PFSK-1 (cell line): ENCODE data around the gene GGN.

Source experiments
- FOXP2 ChIP-seq: optimal IDR thresholded peaks from 2 replicates; pipeline ENCODE3; 2011; ENCODE audit warnings: borderline replicate concordance, control low read depth, inconsistent platforms; ENCODE audit not compliant: insufficient read depth; ENCODE audit errors: extremely low read length, extremely low read depth
- POLR2AphosphoS5 ChIP-seq: IDR thresholded peaks from 2 replicates; pipeline ENCODE4 v1.6.1; 2012; ENCODE audit warnings: low read depth, mild to moderate bottlenecking, control low read depth, low read length, moderate library complexity
- REST ChIP-seq, 2 experiments: IDR thresholded peaks; 2 replicates each; pipeline versions ENCODE4 v1.6.1 to v1.8.0; 2011 to 2012; ENCODE audit warnings: low read depth in 2 of 2, low read length in 2 of 2, control low read depth in 1 of 2, inconsistent platforms in 1 of 2, mild to moderate bottlenecking in 1 of 2, moderate library complexity in 1 of 2; ENCODE audit not compliant: insufficient read depth in 1 of 2
- SIN3A ChIP-seq: IDR thresholded peaks from 2 replicates; pipeline ENCODE4 v1.6.1; 2012; ENCODE audit warnings: mild to moderate bottlenecking, low read length, moderate library complexity, borderline replicate concordance; ENCODE audit not compliant: insufficient read depth
- TAF1 ChIP-seq: IDR thresholded peaks from 2 replicates; pipeline ENCODE4 v1.6.1; 2012; ENCODE audit warnings: low read length, control low read depth, borderline replicate concordance; ENCODE audit not compliant: insufficient read depth

The GGN gene

GRCh38 chr19:38383184-38383583 is 4.7 kb downstream of the GGN start:
- no peak for TF ChIP-seq POLR2AphosphoS5

- TF ChIP-seq REST (IDR thresholded peaks at IDR 0.05; ENCODE audit: insufficient read depth in 1 of 2, low read depth in 2 of 2, low read length in 2 of 2) (no peak), POLR2AphosphoS5 (no peak), TAF1 (no peak), FOXP2 (no peak), SIN3A (no peak)
These were observed 6.7 kb downstream of the GGN start for GRCh38 chr19:38381138-38381537.

GRCh38 chr19:38378866-38379265 is 9.0 kb downstream of the GGN start:
- TF ChIP-seq TAF1: no peak
- no peak for TF ChIP-seq FOXP2
- TF ChIP-seq POLR2AphosphoS5: no peak
- no peak for TF ChIP-seq SIN3A

- no peak for TF ChIP-seq SIN3A
- TF ChIP-seq POLR2AphosphoS5: no peak
- no peak for TF ChIP-seq FOXP2
- TF ChIP-seq TAF1: no peak
- TF ChIP-seq REST (IDR thresholded peaks at IDR 0.05; ENCODE audit: insufficient read depth in 1 of 2, low read depth in 2 of 2, low read length in 2 of 2): no peak
These were observed 10.8 kb downstream of the GGN start for GRCh38 chr19:38377052-38377451.

- no peak for TF ChIP-seq SIN3A
- no peak for TF ChIP-seq FOXP2
- no peak for TF ChIP-seq TAF1
- no peak for TF ChIP-seq POLR2AphosphoS5
- TF ChIP-seq REST (IDR thresholded peaks at IDR 0.05; ENCODE audit: insufficient read depth in 1 of 2, low read depth in 2 of 2, low read length in 2 of 2): no peak
These were observed 11.3 kb downstream of the GGN start for GRCh38 chr19:38376576-38376975.

- no peak for TF ChIP-seq REST (IDR thresholded peaks at IDR 0.05; ENCODE audit: insufficient read depth in 1 of 2, low read depth in 2 of 2, low read length in 2 of 2)
- TF ChIP-seq FOXP2: no peak
- TF ChIP-seq POLR2AphosphoS5: no peak
- TF ChIP-seq SIN3A: no peak
- no peak for TF ChIP-seq TAF1
These were observed 12.1 kb downstream of the GGN start for GRCh38 chr19:38375748-38376147.
